Esophagus muscularis mucosa (tissue), 4 donors: ENCODE results near the gene KCNAB1. TPM values are rescaled to one million over a fixed set of nuclear protein-coding genes. Genes with fewer than 3 reads are reported as not detected.

Experiments used
- DNase-seq: peaks from one replicate; pipeline ENCODE4 v3.0.0-alpha.2; 2017; ENCODE audit errors: extremely low spot score
- H3K27ac ChIP-seq, 4 donors: fragments of 200-600 bp; sonication (generic); replicated peaks in 1 of 4; 1 replicate in 3 of 4; 2 replicates in 1 of 4; pipeline ENCODE4 v1.5.1; 2016 to 2019; ENCODE audit warnings: mild to moderate bottlenecking in 1 of 4
- H3K27me3 ChIP-seq, 4 donors: fragments of 200-600 bp; sonication (generic); one replicate each; pipeline versions ENCODE4 v1.5.1 to v1.6.0; 2016 to 2019
- H3K36me3 ChIP-seq, 4 donors: fragments of 200-600 bp; sonication (generic); one replicate each; pipeline ENCODE4 v1.5.1; 2016 to 2019
- H3K4me1 ChIP-seq, 4 donors: fragments of 200-600 bp; sonication (generic); one replicate each; pipeline ENCODE4 v1.5.1; 2016 to 2019
- H3K4me3 ChIP-seq, 4 donors: fragments of 200-600 bp; sonication (generic); 1 replicate in 2 of 4; 2 replicates in 2 of 4; pipeline ENCODE4 v1.5.1; 2016 to 2019; ENCODE audit warnings: mild to moderate bottlenecking in 4 of 4, moderate library complexity in 1 of 4
- H3K9me3 ChIP-seq, 4 donors: fragments of 200-600 bp; sonication (generic); 1 replicate in 3 of 4; 2 replicates in 1 of 4; pipeline ENCODE4 v1.5.1; 2016 to 2019
- EP300 ChIP-seq: sonication (generic); formaldehyde crosslinking; IDR thresholded peaks from one replicate; pipeline ENCODE4 v1.6.1; 2017; ENCODE audit warnings: antibody characterized with exemption
- POLR2A ChIP-seq: fragments of 450-650 bp; IDR thresholded peaks from one replicate; pipeline ENCODE4 v1.6.1; 2017; ENCODE audit warnings: antibody characterized with exemption, moderate library complexity, mild to moderate bottlenecking, low read depth
- POLR2AphosphoS5 ChIP-seq, 2 donors: sonication (generic); formaldehyde crosslinking; IDR thresholded peaks; one replicate each; pipeline ENCODE4 v1.6.1; 2017; ENCODE audit warnings: antibody characterized with exemption in 2 of 2
- WGBS: methylation state at CpG from one replicate; pipeline ENCODE4 v1.1.5; 2018; 5-methylcytosine and 5-hydroxymethylcytosine counted together
- intact Hi-C: fragments of 100-400 bp; cut with DNase I; formaldehyde crosslinking; loops from one replicate; pipeline ENCODE4 v1.15.1; 2023
- total RNA-seq, 4 donors: library from RNA; depleted of rRNA; stranded (reverse); fragments of >200 nt; gene quantifications; one replicate each; pipeline versions ENCODE4 v1.1.0 to v1.2.1, GENCODE V29; 2016
- TF ChIP-seq, protein P1 (sequence below), 3 experiments: fragments of 200-600 bp in 2 of 3; fragments of 450-650 bp in 1 of 3; sonication (generic) in 2 of 3; IDR thresholded peaks; one replicate each; pipeline ENCODE4 v1.5.1; 2017 to 2019; ENCODE audit warnings: antibody characterized with exemption in 3 of 3, mild to moderate bottlenecking in 2 of 3, moderate library complexity in 1 of 3

KCNAB1 gene
- total RNA-seq, 4 donors from 2014 or later = 0.83 to 5.9 (median 2.3) TPM

DNA sequence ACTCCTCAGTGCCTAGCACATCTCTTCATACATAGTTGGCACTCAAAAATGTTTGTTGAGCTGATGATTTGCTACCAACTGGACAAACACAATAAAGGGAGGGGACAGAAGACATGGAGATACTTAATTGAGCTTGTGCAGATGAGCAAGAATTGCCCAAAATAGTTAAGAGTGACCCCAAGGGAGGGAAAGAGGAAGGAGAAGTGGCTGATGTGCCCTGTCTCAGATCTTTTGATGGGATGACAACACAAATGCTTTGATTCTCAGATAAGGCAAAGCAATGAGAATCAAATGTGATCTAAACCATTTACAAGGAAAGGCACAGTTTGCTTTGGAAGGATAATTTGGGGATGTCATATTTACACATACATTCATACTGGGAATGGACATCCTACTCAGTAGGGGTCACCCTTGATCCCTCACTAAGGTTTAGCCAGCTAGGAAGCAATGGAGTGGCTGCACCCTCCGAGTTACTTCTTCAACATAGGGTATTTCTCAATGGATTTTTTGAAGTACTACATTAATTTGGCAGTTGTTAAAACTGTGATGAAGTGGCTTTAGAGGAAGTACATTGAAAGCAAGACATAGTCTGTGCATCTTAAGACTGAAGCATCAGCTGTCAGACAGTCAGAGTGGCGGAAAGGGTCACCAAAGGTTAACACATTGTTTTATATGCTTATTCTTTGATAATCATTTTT, 456.4 kb downstream of the KCNAB1 start:
- H3K9me3 ChIP-seq = no peaks in the 10 kb centered on the region
- TF ChIP-seq EP300 (no peak), POLR2A (no peak), POLR2AphosphoS5 (IDR thresholded peaks at IDR 0.05) (no peak)
- TF ChIP-seq, protein P1, sequence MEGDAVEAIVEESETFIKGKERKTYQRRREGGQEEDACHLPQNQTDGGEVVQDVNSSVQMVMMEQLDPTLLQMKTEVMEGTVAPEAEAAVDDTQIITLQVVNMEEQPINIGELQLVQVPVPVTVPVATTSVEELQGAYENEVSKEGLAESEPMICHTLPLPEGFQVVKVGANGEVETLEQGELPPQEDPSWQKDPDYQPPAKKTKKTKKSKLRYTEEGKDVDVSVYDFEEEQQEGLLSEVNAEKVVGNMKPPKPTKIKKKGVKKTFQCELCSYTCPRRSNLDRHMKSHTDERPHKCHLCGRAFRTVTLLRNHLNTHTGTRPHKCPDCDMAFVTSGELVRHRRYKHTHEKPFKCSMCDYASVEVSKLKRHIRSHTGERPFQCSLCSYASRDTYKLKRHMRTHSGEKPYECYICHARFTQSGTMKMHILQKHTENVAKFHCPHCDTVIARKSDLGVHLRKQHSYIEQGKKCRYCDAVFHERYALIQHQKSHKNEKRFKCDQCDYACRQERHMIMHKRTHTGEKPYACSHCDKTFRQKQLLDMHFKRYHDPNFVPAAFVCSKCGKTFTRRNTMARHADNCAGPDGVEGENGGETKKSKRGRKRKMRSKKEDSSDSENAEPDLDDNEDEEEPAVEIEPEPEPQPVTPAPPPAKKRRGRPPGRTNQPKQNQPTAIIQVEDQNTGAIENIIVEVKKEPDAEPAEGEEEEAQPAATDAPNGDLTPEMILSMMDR (IDR thresholded peaks at IDR 0.05) = no peak
- H3K27ac ChIP-seq = no peak overlapping the region
- no peak for DNase-seq
- 83% methylated on average over 2 of the region's 2 CpGs for WGBS
- no peak overlapping the region for H3K4me3 ChIP-seq
- no peaks in the 10 kb centered on the region for H3K27me3 ChIP-seq
- intact Hi-C loops = no loop called here
- H3K36me3 ChIP-seq = no peaks in the 10 kb centered on the region
- H3K4me1 ChIP-seq = no peaks in the 10 kb centered on the region

DNA sequence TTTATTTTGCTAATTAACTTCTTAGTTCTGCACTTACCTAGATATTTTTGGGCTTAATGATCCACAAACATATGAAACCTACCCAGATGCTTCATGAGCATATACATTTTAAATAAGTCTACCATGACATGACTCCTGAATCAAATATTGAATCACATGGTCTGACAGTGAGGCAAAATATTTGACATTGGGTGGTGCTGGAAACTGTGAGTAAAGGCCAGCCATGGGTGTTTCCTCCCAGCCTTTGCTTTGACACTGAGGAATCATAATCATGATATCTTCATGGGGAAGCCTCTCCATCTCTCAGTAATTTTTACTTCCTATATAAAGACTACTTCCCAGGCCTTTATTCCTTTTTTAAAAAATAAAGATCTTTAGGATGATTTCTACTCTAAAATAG, 457.4 kb downstream of the KCNAB1 start:
- TF ChIP-seq, protein P1 (IDR thresholded peaks at IDR 0.05) = no peak
- TF ChIP-seq POLR2AphosphoS5 (IDR thresholded peaks at IDR 0.05) (no peak), POLR2A (no peak), EP300 (no peak)
- DNase-seq = no peak
- H3K36me3 ChIP-seq = no peaks in the 10 kb centered on the region
- no peaks in the 10 kb centered on the region for H3K27me3 ChIP-seq
- no peak overlapping the region for H3K27ac ChIP-seq
- no peaks in the 10 kb centered on the region for H3K9me3 ChIP-seq
- no peaks in the 10 kb centered on the region for H3K4me1 ChIP-seq
- no peak overlapping the region for H3K4me3 ChIP-seq
- intact Hi-C loops = no loop called here

DNA sequence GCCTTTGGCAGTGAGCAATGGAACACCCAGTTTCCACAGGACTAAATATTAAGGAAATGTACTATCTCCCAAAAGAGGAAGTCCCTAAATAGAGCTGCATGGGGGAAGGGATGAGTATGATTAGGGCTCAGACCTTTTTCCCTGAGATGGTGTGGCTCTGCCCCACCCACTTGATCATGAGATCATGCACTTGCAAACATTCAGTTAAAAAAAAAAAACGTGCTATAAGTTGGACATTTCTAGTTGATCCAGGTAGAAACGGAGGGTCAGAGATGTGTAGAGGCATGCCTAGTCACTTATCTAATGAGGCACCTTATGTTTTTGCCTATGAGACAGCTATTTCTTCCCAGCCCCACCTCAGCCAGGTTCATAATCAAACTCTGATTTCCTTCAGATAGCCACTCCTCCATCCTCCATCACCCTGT, 459.1 kb downstream of the KCNAB1 start:
- DNase-seq = no peak
- Histone ChIP-seq H3K27me3 (no peaks in the 10 kb centered on the region), H3K36me3 (no peaks in the 10 kb centered on the region), H3K9me3 (no peaks in the 10 kb centered on the region), H3K4me1 (no peaks in the 10 kb centered on the region), H3K4me3 (no peak overlapping the region), H3K27ac (no peak overlapping the region)
- WGBS = 71% methylated on average over 2 of the region's 2 CpGs
- TF ChIP-seq POLR2A = no peak
- intact Hi-C loops = no loop called here

DNA sequence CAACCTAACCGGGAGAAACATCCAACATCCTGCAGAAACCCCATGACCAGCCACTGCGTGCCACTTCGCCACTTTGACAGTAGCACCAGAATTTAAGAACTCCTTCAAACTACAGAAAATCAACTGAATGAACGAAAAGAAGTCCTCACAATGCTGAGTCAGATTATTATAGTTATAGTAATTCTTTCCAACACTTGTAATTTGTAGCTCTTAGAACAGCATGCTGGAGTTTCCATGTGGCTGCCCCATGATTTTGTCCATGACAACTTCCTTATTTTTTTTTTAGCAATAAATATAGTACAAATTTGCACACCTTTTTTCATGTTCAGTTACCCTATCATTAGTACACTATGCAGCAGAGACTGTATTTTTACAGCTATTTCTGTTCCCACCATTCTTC, 460.7 kb downstream of the KCNAB1 start:
- TF ChIP-seq POLR2A = no peak
- TF ChIP-seq EP300 = no peak
- no peak for TF ChIP-seq POLR2AphosphoS5 (IDR thresholded peaks at IDR 0.05)
- DNase-seq = no peak
- H3K27me3 ChIP-seq = no peaks in the 10 kb centered on the region
- H3K9me3 ChIP-seq = no peaks in the 10 kb centered on the region
- no peaks in the 10 kb centered on the region for H3K36me3 ChIP-seq
- no peaks in the 10 kb centered on the region for H3K4me1 ChIP-seq
- H3K27ac ChIP-seq = no peak overlapping the region
- H3K4me3 ChIP-seq = no peak overlapping the region
- 96% methylated on average over 4 of the region's 4 CpGs for WGBS
- intact Hi-C loops = no loop called here

DNA sequence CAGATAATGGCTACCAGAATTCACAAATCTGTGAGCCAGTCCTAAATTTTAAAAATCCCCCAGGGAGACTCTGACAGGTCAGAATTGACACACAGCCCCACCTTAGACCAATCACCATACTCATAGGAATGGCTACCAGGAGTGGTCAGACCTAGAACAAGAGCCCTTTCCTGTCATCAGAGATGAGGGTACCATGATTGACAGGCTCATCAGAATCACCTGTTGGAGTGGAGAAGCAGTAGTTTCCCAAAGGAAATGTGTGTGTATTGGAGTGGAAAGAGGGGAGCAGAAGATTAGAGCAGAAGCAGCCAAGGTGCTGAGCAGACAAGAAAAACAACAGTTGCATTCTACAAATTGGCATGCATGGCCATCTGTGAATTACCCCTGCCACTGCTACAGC, 461.6 kb downstream of the KCNAB1 start:
- Histone ChIP-seq H3K4me3 (no peak overlapping the region), H3K27me3 (no peaks in the 10 kb centered on the region), H3K36me3 (no peaks in the 10 kb centered on the region), H3K27ac (no peak overlapping the region), H3K4me1 (no peaks in the 10 kb centered on the region), H3K9me3 (no peaks in the 10 kb centered on the region)
- no peak for TF ChIP-seq POLR2AphosphoS5 (IDR thresholded peaks at IDR 0.05)
- TF ChIP-seq EP300 = no peak
- TF ChIP-seq POLR2A = no peak
- TF ChIP-seq, protein P1 (IDR thresholded peaks at IDR 0.05) = no peak
- no peak for DNase-seq
- intact Hi-C loops = no loop called here
